CD4-positive, CD25-positive, alpha-beta regulatory T cell (primary cell): ENCODE measurements around the gene PIAS2. TPM values are rescaled to one million over a fixed set of nuclear protein-coding genes. Genes with fewer than 3 reads are reported as not detected.
"Not testable (repeated sequence)": the region's sequence is repeated elsewhere in the genome, so short reads cannot be mapped to it uniquely, and the experiment has no call there.

Experiments used
- ATAC-seq, 2 donors: fragments of 150-1000 bp; cut with Tn5 transposase; one replicate each; pipeline ENCODE4 v1.10.0; 2021; ENCODE audit warnings: low read depth in 2 of 2, moderate number of reproducible peaks in 2 of 2, moderate library complexity in 1 of 2
- DNase-seq, 3 donors: peaks; one replicate each; pipeline versions ENCODE4 v3.0.0 to v3.0.0-alpha.2; 2012 to 2022; ENCODE audit warnings: mixed read lengths in 1 of 3
- H3K27ac ChIP-seq: one replicate; pipeline ENCODE4 v1.7.0; 2013; ENCODE audit warnings: mild to moderate bottlenecking, low read length; ENCODE audit not compliant: insufficient read depth, poor library complexity, severe bottlenecking
- H3K27me3 ChIP-seq: one replicate; pipeline ENCODE4 v1.7.0; 2013; ENCODE audit warnings: low read length; ENCODE audit not compliant: control insufficient read depth, insufficient read depth
- H3K36me3 ChIP-seq: one replicate; pipeline ENCODE4 v1.7.0; 2013; ENCODE audit warnings: mild to moderate bottlenecking, low read length, moderate library complexity; ENCODE audit not compliant: control insufficient read depth, insufficient read depth
- H3K4me1 ChIP-seq: 2 replicates; pipeline ENCODE4 v1.7.0; 2013; ENCODE audit warnings: mild to moderate bottlenecking, low read length; ENCODE audit not compliant: insufficient read depth, control insufficient read depth, poor library complexity, severe bottlenecking
- H3K4me3 ChIP-seq: one replicate; pipeline ENCODE4 v1.7.0; 2013; ENCODE audit warnings: low read depth, mild to moderate bottlenecking, low read length, moderate library complexity
- H3K9me3 ChIP-seq, 2 experiments: 1 replicate in 1 of 2; 2 replicates in 1 of 2; pipeline ENCODE4 v1.7.0; 2013; ENCODE audit warnings: low read length in 2 of 2, mild to moderate bottlenecking in 1 of 2, moderate library complexity in 1 of 2; ENCODE audit not compliant: control insufficient read depth in 2 of 2
- H3K27ac Mint-ChIP-seq, 3 donors: one replicate each; pipeline ENCODE4 v1.8.0; 2020 to 2022; ENCODE audit warnings: mild to moderate bottlenecking in 3 of 3, mixed read lengths in 3 of 3, moderate library complexity in 2 of 3
- H3K27me3 Mint-ChIP-seq: one replicate; pipeline ENCODE4 v1.8.0; 2022; ENCODE audit warnings: mild to moderate bottlenecking, mixed read lengths
- H3K36me3 Mint-ChIP-seq: one replicate; pipeline ENCODE4 v1.8.0; 2020; ENCODE audit warnings: mixed read lengths
- H3K4me1 Mint-ChIP-seq, 4 donors: one replicate each; pipeline ENCODE4 v1.8.0; 2020 to 2022; ENCODE audit warnings: mixed read lengths in 4 of 4, mild to moderate bottlenecking in 1 of 4
- H3K4me3 Mint-ChIP-seq, 4 donors: one replicate each; pipeline ENCODE4 v1.8.0; 2020 to 2022; ENCODE audit warnings: mild to moderate bottlenecking in 4 of 4, mixed read lengths in 4 of 4, moderate library complexity in 3 of 4
- H3K9me3 Mint-ChIP-seq, 7 donors: one replicate each; pipeline ENCODE4 v1.8.0; 2020 to 2022; ENCODE audit warnings: mixed read lengths in 7 of 7, mild to moderate bottlenecking in 3 of 7, moderate library complexity in 2 of 7
- polyA plus RNA-seq, 4 donors: library from polyadenylated mRNA; unstranded; fragments of 300-500 nt; fragmentation: Illumina TruSeq; gene quantifications; one replicate each; pipeline ENCODE4 v1.2.3, GENCODE V29; 2021
- total RNA-seq: library from RNA; stranded (reverse); gene quantifications from one replicate; pipeline ENCODE4 v1.2.3, GENCODE V29; 2022

The PIAS2 gene
- total and polyA plus RNA-seq, 5 donors from 2014 or later = 13.2 to 33.6 (median 18.7) TPM

DNA sequence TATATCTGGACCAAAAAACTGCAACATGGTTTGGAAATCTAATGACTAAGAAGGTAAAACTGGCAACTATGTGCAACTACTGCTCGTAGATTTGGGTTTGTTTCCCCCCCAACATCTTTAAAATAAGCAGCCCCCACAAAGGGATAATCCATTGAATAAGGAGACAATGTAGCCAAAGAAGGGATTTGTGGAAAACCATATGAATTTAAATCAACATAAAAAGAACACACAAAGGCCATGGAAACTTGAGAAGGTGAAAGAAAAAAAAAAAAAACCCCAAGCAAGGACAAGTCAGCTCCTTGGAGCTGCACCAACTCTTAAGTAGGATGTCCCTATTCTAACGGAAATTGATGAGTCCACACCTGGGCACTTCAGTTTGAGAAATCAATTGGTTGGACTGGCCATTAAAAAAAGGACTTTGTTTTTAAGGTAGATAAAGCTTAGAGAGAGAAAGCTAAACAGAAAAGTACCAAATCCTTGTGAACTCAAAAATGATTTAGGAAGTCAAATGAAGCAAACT is 106.8 kb downstream of the PIAS2 start:
- H3K27ac Mint-ChIP-seq = no peak overlapping the region
- Histone ChIP-seq H3K9me3 (no peaks in the 10 kb centered on the region), H3K27ac (no peak overlapping the region), H3K36me3 (no peaks in the 10 kb centered on the region), H3K4me1 (no peaks in the 10 kb centered on the region), H3K27me3 (no peaks in the 10 kb centered on the region), H3K4me3 (no peak overlapping the region)
- no peak for DNase-seq
- H3K9me3 Mint-ChIP-seq = no peaks in the 10 kb centered on the region
- no peaks in the 10 kb centered on the region for H3K4me1 Mint-ChIP-seq
- no peak overlapping the region for H3K4me3 Mint-ChIP-seq
- ATAC-seq = no peak
- H3K27me3 Mint-ChIP-seq = no peaks in the 10 kb centered on the region
- peaks cover 3% of the 10 kb centered on the region for H3K36me3 Mint-ChIP-seq

DNA sequence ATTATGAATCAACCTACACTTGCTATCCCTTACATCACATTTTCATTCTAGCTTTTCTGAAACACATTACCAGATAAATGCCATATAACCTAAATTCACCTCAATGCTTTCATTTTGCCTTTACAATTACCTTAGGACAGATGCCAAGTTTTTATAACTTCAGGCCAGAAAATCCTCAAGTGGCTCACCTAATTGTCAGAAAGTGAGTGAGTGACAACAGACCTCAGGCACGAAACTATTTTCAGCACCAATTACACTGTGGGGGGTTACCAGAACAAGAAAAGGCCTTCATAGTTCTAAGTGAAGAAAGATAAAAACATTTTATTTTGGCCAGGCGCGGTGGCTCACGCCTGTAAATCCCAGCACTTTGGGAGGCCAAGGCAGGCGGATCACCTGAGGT is 108.2 kb downstream of the PIAS2 start:
- Mint-ChIP-seq H3K27me3 (no peaks in the 10 kb centered on the region), H3K4me3 (no peak overlapping the region), H3K4me1 (no peaks in the 10 kb centered on the region), H3K36me3 (peaks cover 3% of the 10 kb centered on the region), H3K9me3 (peaks cover 0 to 5% (median 0%) of the 10 kb centered on the region in 7 donors), H3K27ac (no peak overlapping the region)
- H3K27me3 ChIP-seq = no peaks in the 10 kb centered on the region
- H3K4me3 ChIP-seq = no peak overlapping the region
- no peak for ATAC-seq
- DNase-seq = no peak
- no peaks in the 10 kb centered on the region for H3K9me3 ChIP-seq
- H3K36me3 ChIP-seq = no peaks in the 10 kb centered on the region
- H3K4me1 ChIP-seq = no peaks in the 10 kb centered on the region
- no peak overlapping the region for H3K27ac ChIP-seq

DNA sequence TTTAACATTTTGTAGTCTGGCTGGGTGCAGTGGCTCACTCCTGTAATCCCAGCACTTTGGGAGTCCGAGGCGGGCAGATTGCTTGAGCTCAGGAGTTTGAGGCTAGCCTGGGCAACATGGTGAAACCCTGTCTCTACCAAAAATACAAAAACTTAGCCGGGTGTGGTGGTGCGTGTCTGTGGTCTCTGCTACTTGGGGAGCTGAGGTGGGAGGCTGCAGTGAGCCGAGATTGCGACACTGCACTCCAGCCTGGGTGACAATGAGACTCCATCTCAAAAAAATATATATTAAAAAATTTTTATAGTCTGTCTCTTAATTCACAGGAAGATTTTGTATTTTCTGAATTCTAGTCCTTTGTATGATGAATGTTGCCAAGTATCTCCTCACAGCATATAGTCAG is 121.4 kb downstream of the PIAS2 start:
- not testable (repeated sequence) for H3K4me3 ChIP-seq, H3K9me3 ChIP-seq, H3K27me3 ChIP-seq, H3K4me1 ChIP-seq, H3K9me3 Mint-ChIP-seq, ATAC-seq, H3K36me3 Mint-ChIP-seq, H3K27ac Mint-ChIP-seq, H3K36me3 ChIP-seq, H3K27me3 Mint-ChIP-seq, H3K4me3 Mint-ChIP-seq, H3K4me1 Mint-ChIP-seq, DNase-seq, H3K27ac ChIP-seq

DNA sequence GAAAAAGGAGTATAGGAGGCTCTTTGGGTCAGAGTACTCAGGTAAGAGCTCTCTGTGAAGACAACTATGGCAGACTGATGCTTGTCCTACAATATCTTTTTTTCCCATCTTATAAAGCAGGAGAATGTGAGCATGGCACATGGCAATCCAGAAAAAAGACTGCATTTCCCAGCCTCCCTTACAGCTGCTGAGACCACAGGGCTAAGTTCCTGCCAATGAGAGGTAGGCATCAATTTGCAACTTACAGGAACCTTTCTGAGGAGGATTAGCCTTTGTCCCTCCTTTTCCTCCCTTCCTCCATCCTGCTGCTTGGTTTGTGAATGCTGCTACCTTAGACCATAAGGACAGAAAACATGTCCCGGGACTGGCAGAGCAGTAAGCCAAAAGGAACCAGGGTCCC is 122.7 kb downstream of the PIAS2 start:
- no peak overlapping the region for H3K27ac Mint-ChIP-seq
- H3K27me3 Mint-ChIP-seq = peaks cover 4% of the 10 kb centered on the region

DNA sequence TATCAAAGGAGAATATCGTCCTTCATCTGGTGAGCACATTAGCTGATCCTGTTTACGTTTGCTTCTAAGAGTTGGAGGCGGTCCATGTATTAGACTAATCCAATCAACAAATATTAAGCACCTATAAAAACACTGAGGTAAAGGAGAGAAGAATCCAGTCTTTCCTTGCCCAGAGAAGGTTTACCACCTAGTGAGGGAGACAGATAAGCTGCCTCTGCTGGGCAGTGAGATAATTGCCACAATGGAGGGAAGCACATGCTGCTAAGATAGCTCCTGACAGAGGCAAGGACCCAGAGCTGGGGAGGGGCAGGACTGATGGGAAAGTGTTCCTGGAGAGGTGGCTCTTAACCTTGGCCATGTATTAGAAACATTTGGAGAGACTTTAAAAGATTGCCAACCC is 123.7 kb downstream of the PIAS2 start:
- peaks cover 0 to 5% (median 0%) of the 10 kb centered on the region in 7 donors for H3K9me3 Mint-ChIP-seq
- no peak for DNase-seq
- H3K27ac Mint-ChIP-seq = no peak overlapping the region
- Histone ChIP-seq H3K27ac (no peak overlapping the region), H3K27me3 (no peaks in the 10 kb centered on the region), H3K36me3 (no peaks in the 10 kb centered on the region), H3K4me3 (no peak overlapping the region), H3K9me3 (no peaks in the 10 kb centered on the region), H3K4me1 (no peaks in the 10 kb centered on the region)
- no peak for ATAC-seq
- no peaks in the 10 kb centered on the region for H3K4me1 Mint-ChIP-seq
- no peaks in the 10 kb centered on the region for H3K36me3 Mint-ChIP-seq
- H3K4me3 Mint-ChIP-seq = no peak overlapping the region
- peaks cover 4% of the 10 kb centered on the region for H3K27me3 Mint-ChIP-seq

More for the DNA sequence above, 122.7 kb downstream of the PIAS2 start:
- H3K36me3 ChIP-seq = no peaks in the 10 kb centered on the region
- no peak for DNase-seq
- no peaks in the 10 kb centered on the region for H3K4me1 Mint-ChIP-seq
- H3K9me3 Mint-ChIP-seq = peaks cover 0 to 5% (median 0%) of the 10 kb centered on the region in 7 donors
- H3K27ac ChIP-seq = no peak overlapping the region
- H3K36me3 Mint-ChIP-seq = no peaks in the 10 kb centered on the region
- H3K9me3 ChIP-seq = no peaks in the 10 kb centered on the region
- ATAC-seq = no peak
- H3K4me3 Mint-ChIP-seq = no peak overlapping the region
- H3K4me3 ChIP-seq = no peak overlapping the region
- no peaks in the 10 kb centered on the region for H3K27me3 ChIP-seq
- H3K4me1 ChIP-seq = no peaks in the 10 kb centered on the region

DNA sequence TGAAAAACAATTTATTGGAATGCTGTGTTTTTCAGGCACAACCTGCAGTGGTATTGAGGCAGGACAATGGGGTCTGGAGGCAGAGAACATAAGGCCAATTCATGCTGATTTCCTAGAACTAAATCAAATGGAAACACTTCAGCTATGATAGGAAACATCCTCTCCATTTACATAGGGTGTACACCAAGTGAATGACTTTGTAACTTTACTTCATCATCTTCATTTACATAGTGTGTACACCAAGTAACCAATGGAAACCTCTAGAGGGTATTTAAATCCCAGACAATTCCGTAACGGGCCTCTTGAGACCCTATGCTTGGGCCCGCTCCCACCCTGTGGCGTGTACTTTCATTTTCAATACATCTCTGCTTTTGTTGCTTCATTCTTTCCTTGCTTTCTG is 128.2 kb downstream of the PIAS2 start:
- no peak overlapping the region for H3K27ac ChIP-seq
- no peaks in the 10 kb centered on the region for H3K9me3 ChIP-seq
- ATAC-seq (no peak), DNase-seq (no peak)
- H3K27me3 ChIP-seq = peaks cover 5% of the 10 kb centered on the region
- no peak overlapping the region for H3K4me3 Mint-ChIP-seq
- no peaks in the 10 kb centered on the region for H3K4me1 ChIP-seq
- H3K4me1 Mint-ChIP-seq = no peaks in the 10 kb centered on the region
- H3K27ac Mint-ChIP-seq = no peak overlapping the region
- no peaks in the 10 kb centered on the region for H3K36me3 Mint-ChIP-seq
- peaks cover 0 to 7% (median 4%) of the 10 kb centered on the region in 7 donors for H3K9me3 Mint-ChIP-seq
- no peak overlapping the region for H3K4me3 ChIP-seq
- H3K27me3 Mint-ChIP-seq = no peaks in the 10 kb centered on the region
- no peaks in the 10 kb centered on the region for H3K36me3 ChIP-seq

DNA sequence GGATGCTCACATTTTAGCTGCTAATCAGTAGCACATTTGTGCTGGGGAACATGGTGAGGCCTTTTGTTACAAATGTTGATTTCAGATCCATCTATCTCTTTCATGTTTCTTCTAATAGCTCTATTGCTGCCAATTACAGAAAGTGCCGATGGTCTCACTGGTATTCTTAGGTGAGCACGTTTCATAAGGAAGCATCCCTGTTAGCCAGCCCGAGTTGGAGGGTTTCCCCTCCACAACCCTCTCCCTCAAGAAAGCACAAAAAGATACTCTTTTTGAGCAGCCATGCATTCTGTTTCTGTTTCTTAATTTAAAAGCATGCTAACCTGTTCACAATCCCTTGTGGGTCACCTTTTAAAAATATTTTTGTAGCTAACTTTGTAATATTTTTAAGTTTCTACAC is 129.6 kb downstream of the PIAS2 start:
- no peaks in the 10 kb centered on the region for H3K4me1 Mint-ChIP-seq
- no peaks in the 10 kb centered on the region for H3K36me3 Mint-ChIP-seq
- Histone ChIP-seq H3K4me1 (no peaks in the 10 kb centered on the region), H3K36me3 (no peaks in the 10 kb centered on the region), H3K27ac (no peak overlapping the region), H3K27me3 (peaks cover 5% of the 10 kb centered on the region), H3K9me3 (no peaks in the 10 kb centered on the region), H3K4me3 (no peak overlapping the region)
- peaks cover 0 to 7% (median 4%) of the 10 kb centered on the region in 7 donors for H3K9me3 Mint-ChIP-seq
- DNase-seq (no peak), ATAC-seq (no peak)
- no peaks in the 10 kb centered on the region for H3K27me3 Mint-ChIP-seq
- H3K27ac Mint-ChIP-seq = no peak overlapping the region
- H3K4me3 Mint-ChIP-seq = no peak overlapping the region

DNA sequence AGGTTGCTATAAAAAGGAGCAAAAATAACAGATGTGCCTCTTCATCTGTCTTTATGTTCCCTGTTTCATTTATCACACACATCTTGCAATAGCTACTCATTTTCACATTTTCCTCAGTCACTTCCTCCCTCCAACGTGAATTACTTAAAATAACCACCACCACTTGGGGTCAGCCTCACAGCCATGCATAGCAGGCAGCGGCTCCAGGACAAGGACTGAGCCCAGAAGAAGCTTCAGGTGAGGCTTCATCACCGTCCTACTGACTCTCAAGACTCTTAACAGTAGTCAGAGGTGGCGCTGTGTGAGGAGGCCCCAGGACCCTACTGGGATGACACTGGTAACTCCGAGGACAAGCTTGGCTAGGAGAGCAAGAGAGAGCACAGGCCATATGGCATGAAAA is 144.9 kb downstream of the PIAS2 start:
- Histone ChIP-seq H3K27me3 (no peaks in the 10 kb centered on the region), H3K27ac (no peak overlapping the region), H3K9me3 (no peaks in the 10 kb centered on the region), H3K4me3 (no peak overlapping the region), H3K4me1 (no peaks in the 10 kb centered on the region), H3K36me3 (no peaks in the 10 kb centered on the region)
- ATAC-seq (no peak), DNase-seq (no peak)
- Mint-ChIP-seq H3K9me3 (no peaks in the 10 kb centered on the region), H3K4me3 (no peak overlapping the region), H3K4me1 (no peaks in the 10 kb centered on the region), H3K27me3 (no peaks in the 10 kb centered on the region), H3K36me3 (no peaks in the 10 kb centered on the region), H3K27ac (no peak overlapping the region)
